GM19328 (cell line): ENCODE data around the gene TTC34.

ENCODE experiments used
- ATAC-seq: cut with Tn5 transposase; IDR thresholded peaks from one replicate; pipeline ENCODE4 v1.9.1; 2021; ENCODE audit warnings: mild to moderate bottlenecking, moderate library complexity; ENCODE audit not compliant: unreplicated experiment

The TTC34 gene

DNA sequence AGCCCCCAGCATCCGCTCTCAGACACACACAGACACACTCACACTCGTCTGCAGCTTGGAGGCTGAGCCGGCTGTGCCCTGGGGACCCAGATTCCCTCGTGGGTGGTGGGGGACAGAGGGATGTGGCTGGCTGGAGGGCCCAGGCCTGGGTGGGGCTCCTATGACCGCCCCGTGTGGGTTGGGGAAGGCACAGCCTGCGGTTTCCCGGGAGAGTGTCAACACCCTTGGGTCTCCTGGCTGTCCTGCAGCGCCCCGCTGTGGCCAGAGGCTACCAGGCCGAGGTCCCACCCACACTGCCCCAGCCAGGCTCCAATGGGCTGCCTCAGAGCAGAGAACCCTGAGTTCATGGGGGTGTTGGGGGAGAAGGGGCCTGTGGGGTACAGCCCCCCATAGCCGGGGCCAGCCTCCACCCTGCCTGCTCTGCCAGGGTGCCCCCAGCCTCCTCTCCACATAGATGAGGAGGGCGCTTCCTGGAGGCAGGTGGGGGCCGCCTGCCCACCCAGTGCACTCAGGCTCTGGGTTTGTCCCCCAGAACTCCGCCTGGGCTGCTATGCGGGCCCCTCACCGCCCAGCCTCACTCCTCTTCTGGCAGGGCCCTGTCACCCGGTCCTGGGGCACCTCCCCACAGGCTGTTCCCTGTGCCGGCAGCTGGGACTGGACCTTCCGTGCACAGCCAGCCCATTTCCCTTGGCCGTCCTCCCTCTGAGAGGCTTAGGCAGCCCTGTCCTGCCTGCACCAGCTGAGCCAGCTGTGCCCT is at the start of gene TTC34:
Gene TTC34, minus strand, starts transcription at position 159 of the 757 bp plus-strand sequence. CDS start 866 bp downstream, outside the sequence.
- ATAC-seq = no peak

GRCh38 chr1:2850502-2850901 is 49.0 kb upstream of the TTC34 start:
- no peak for ATAC-seq

- no peak for ATAC-seq
Measured at GRCh38 chr1:2848006-2848670, 46.6 kb upstream of the TTC34 start.

DNA sequence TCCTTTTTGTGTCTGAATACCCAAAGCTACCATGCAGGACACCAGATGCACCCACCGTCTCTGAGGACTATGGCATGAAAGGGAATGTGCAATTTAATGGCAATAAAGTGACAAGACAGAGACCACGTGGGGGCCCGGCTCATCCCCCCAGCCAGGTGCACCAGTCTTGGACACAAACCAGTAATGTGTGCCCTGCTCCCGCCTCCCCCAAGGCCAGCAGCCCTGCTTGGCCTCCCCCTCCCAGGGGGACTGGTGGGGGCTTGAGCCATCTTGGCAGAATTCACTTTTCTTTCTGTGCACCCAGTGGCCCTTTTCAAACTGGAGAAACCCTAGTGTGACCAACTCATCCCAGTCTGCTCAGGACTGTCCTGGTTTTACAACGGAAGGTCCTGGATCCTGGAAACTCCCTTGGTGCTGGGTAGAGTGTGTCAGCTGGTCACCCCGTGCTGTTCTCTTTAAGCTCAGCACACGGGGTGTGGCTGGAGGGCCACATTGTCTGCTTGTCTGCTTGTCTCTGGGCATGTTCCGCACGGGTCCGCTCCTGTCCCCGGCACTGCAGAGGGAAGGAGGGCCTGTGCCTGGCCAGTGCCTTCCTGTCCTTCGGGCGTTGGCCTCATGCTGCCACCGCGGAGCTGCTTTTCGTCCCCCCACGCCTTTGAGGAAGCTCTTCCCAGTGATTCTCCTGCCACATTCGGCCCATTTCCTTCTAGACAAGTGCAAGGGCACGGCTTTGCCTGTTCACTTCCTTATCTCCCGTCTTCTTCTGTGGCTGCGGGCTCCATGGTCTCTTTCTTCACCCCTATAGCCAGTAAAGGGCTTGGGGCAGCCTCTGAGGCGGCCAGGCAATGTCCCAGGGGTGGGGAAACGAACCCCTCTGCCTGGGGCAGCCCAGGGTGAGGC is 45.8 kb upstream of the TTC34 start:
- ATAC-seq = no peak

- no peak for ATAC-seq
Measured at GRCh38 chr1:2845869-2846268, 44.4 kb upstream of the TTC34 start.

DNA sequence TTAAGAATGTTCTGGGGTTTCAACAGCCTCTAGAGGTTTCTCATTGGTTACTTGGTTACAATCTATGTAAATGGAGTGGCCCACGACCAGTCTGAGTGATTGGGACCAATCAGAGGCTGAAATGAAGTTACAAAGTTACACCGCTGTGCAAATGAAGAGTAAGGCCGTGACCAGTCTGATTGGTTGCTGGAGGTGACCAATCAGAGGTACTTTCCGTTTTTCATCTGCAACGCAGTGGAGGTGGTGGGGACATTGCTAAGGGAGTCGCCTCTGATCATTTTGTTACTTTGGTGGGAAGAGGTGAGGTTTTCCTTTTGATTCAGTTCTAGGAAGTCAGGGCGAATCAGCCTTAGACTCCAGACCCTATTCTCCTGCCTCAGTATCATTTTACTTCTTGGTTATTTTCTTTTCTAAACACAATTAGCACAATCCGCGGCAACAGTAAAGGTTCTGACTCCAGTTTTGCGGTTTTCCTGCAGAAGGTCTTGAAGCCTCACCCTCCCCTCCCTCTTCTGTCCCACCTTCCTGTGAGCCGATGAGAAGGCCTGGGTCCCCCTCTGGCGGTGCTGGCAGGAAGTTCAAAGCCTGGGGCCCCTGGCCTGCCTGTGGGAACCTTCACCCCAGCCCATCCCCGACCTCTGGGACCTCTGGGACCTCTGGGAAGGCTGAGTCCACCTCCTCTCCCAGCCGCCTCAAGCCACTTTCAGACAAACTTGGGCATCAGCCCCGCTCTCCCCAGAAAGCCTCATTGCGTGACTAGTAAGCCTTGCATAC is 38.7 kb upstream of the TTC34 start:
- ATAC-seq = no peak

- ATAC-seq = no peak
Measured at GRCh38 chr1:2837823-2838222, 36.3 kb upstream of the TTC34 start.

- ATAC-seq = no peak
Measured at GRCh38 chr1:2837316-2837715, 35.8 kb upstream of the TTC34 start.

DNA sequence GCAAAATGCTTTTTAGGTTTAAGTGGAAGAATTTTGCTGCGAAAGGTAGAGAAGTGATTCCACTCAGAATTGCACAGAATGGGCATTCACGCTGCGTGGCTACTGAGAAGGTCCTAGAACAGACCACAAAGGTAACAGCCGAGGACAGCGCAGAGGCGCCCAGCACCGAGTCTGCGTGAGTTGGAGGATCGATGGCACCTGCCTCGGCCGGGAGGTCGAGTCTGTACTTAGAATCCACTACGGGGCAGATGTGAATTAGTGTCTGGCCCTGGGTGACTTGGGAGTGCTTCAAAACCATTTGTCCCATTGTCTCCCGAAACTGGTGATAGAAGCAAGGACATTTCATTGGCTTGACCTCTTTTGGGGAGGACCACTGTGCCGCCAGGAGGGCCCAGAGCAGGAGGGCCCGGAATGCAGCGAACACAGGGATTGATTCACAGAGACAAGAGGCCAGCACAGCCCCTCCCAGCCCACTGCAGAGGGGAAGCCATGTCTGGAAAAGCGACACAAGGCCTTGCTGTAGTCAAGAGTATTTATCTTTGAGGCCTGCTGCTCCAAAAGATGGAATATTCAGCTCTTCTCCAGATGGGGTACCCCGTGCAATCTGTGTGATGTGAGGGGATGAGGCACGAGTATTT is 35.0 kb upstream of the TTC34 start:
- no peak for ATAC-seq

DNA sequence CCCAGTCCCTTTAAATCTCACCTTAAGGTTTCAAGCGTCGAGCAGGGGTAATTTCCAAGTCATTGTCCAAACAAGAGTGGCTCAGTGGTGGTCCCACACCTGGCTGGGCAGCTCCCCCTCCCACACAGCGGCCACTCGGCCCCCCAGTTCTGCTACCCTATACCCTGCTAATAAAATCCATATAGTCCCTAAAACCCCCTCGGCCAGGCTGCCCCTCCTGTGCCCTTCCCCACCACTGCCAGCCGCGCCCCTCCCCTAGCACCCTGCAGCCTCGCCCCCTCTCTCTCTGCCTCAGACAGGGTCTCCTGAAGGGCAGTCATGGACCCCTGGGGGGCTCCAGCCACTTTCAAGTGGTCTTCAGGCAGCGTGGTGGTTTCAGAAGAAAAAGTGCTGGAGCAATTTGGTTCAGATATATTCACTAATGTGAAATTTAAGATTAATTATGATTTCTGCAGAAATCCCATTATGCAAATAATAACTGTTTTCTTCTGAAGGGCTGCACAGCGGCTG is 34.2 kb upstream of the TTC34 start:
- ATAC-seq = no peak

GRCh38 chr1:2834741-2835564 is 33.5 kb upstream of the TTC34 start:
- ATAC-seq = no peak

GRCh38 chr1:2834146-2834475 is 32.6 kb upstream of the TTC34 start:
- no peak for ATAC-seq

GRCh38 chr1:2833454-2834145 is 32.1 kb upstream of the TTC34 start:
- no peak for ATAC-seq

DNA sequence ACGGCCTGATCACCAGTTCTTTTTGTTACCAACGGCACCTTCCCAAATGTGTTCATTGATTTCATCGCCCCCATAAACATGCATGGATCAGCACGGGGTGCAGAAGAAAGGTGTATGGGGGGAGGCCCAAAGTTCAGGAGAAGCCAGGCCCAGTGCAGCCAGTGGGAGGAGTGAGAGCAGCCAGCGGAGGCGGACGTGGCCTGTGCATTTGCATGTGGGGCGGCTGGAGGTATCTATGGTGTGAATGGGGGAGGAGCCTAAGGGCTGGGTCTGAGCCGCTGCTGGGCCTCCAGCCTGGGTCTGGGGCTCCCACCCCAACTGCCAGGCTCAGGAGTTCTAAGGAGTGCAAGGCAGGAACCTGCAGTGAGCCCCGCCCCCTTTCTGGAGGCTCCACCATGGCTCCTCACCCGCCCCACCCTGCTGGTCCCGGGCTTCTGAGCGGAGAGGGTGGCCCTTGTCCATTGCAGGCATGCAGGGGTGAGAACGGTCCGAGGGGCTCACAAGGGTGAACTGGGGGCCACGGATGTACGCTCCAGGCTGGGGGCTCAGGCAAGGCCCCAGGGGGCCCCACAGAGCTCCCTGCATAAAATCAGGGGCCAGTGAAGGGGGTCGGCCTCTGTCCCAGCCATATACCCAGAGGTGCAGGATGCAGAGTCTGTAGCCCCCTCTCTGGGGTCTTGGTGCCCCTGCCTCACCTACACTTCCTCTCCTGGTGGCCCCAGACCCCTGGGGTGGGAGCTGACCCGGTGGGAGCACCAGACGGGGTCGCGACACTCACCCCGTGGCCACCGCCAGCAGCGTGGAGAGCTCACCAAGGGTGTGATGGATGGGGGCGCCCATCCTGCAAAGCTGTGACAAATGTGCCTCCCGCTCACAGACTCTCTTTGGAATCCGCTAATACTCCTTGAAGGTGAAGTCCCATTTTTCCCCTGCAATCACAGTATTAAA is 31.3 kb upstream of the TTC34 start:
- ATAC-seq = no peak

GRCh38 chr1:2831596-2832212 is 30.2 kb upstream of the TTC34 start:
- no peak for ATAC-seq

GRCh38 chr1:2830761-2831425 is 29.4 kb upstream of the TTC34 start:
- no peak for ATAC-seq
